Gastrocnemius medialis (tissue), 4 donors: Measurements from ENCODE around the gene RAB3IL1. TPM values are rescaled to one million over a fixed set of nuclear protein-coding genes. Genes with fewer than 3 reads are reported as not detected.

Experiments used
- ATAC-seq, 2 donors: fragments of 150-250 bp; one replicate each; pipeline ENCODE4 v1.9.1; 2016
- DNase-seq, 2 donors: peaks; one replicate each; pipeline ENCODE4 v3.0.0-alpha.2; 2019
- H3K27ac ChIP-seq, 4 donors: fragments of 200-600 bp; sonication (generic); 1 replicate in 1 of 4; 2 replicates in 3 of 4; pipeline ENCODE4 v1.5.1; 2016 to 2018; ENCODE audit warnings: mild to moderate bottlenecking in 2 of 4, moderate library complexity in 1 of 4
- H3K27me3 ChIP-seq, 3 donors: fragments of 200-600 bp; sonication (generic) in 2 of 3; 1 replicate in 1 of 3; 2 replicates in 2 of 3; pipeline versions ENCODE4 v1.5.1 to v1.6.0; 2016 to 2019; ENCODE audit warnings: mild to moderate bottlenecking in 1 of 3, moderate library complexity in 1 of 3
- H3K36me3 ChIP-seq, 2 donors: fragments of 200-600 bp; sonication (generic) in 1 of 2; one replicate each; pipeline ENCODE4 v1.5.1; 2017 to 2018
- H3K4me1 ChIP-seq, 2 donors: fragments of 200-600 bp; sonication (generic) in 1 of 2; one replicate each; pipeline ENCODE4 v1.5.1; 2016 to 2017; ENCODE audit warnings: mild to moderate bottlenecking in 2 of 2
- H3K4me3 ChIP-seq, 4 donors: fragments of 200-600 bp; sonication (generic) in 3 of 4; 1 replicate in 1 of 4; 2 replicates in 3 of 4; pipeline ENCODE4 v1.5.1; 2016 to 2019; ENCODE audit warnings: mild to moderate bottlenecking in 2 of 4
- H3K9me3 ChIP-seq, 3 donors: fragments of 200-600 bp; sonication (generic) in 2 of 3; 1 replicate in 1 of 3; 2 replicates in 2 of 3; pipeline ENCODE4 v1.5.1; 2016 to 2019
- CTCF ChIP-seq, 5 experiments: fragments of 450-650 bp in 3 of 5; fragments of 200-600 bp in 2 of 5; sonication (generic) in 2 of 5; IDR thresholded peaks in 4 of 5; conservative IDR thresholded peaks in 1 of 5; 1 replicate in 4 of 5; 2 replicates in 1 of 5; pipeline ENCODE4 v1.5.1; 2016 to 2019; ENCODE audit warnings: antibody characterized with exemption in 5 of 5, mild to moderate bottlenecking in 3 of 5, moderate library complexity in 3 of 5
- POLR2A ChIP-seq, 2 donors: fragments of 450-650 bp; IDR thresholded peaks; one replicate each; pipeline ENCODE4 v1.6.1; 2017; ENCODE audit warnings: antibody characterized with exemption in 2 of 2, mild to moderate bottlenecking in 2 of 2, moderate library complexity in 2 of 2
- in situ Hi-C, 4 donors: fragments of 200-750 bp; cut with MboI; loops; one replicate each; pipeline versions ENCODE4 v1.15.0 to v1.8.0; 2017; ENCODE audit warnings: low sequenced_read_pairs in 4 of 4
- intact Hi-C: fragments of 100-400 bp; cut with DNase I; formaldehyde crosslinking; loops from one replicate; pipeline ENCODE4 v1.15.1; 2023; ENCODE audit warnings: low total_unique reads
- total RNA-seq, 4 donors: library from RNA; depleted of rRNA; stranded (reverse); fragments of >200 nt; gene quantifications; one replicate each; pipeline versions ENCODE4 v1.1.0 to v1.2.3, GENCODE V29; 2016

The RAB3IL1 gene
- total RNA-seq, 4 donors from 2014 or later, result 3.9 to 5.4 (median 4.9) TPM

GRCh38 chr11:61855939-61856680 lies 61.3 kb downstream of the RAB3IL1 start:
- TF ChIP-seq POLR2A (IDR thresholded peaks at IDR 0.05), result no peak
- no peak for TF ChIP-seq CTCF (IDR thresholded peaks at IDR 0.05 in 4 of 5, conservative IDR thresholded peaks at IDR 0.05 in 1 of 5)
- no peak for DNase-seq

DNA sequence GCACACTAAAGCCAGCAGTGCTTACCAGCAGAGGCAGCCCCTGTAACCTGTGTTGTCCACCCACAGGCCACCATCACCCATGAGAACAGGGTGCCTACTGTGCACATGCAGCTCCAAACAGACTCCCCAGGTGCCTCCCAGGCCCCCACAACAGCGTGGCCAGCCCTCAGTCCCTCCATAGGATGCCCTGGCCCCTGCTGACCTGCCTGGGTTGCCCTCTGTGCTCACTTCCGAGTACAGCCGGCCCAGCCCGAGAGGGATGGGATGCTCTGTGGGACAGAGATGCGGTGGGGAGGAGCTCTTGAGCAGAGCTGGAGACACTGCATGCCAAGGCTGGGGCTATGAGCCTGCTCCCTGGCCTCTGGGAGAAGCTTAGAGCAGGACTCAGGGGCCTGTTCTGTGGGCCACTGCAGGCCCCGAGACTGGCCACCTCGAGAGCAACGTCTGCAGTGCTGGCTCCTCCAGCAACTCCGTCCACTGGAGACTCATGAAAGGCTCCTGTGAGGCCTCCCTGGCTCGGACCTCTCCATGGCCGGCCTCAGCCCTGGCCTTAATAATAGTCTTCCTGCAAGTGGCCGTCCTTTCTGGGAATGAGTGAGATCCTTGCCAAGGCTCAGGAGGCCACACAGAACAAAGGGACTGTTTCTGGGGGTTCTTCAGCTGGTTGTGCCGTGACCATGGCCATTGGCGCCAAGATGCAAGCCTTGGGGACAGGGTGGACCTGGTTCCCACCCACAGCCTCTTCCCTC lies 62.2 kb downstream of the RAB3IL1 start:
- TF ChIP-seq CTCF (IDR thresholded peaks at IDR 0.05 in 4 of 5, conservative IDR thresholded peaks at IDR 0.05 in 1 of 5), result no peak
- Histone ChIP-seq H3K27ac (no peak overlapping the region), H3K4me3 (no peak overlapping the region), H3K9me3 (no peaks in the 10 kb centered on the region), H3K27me3 (peaks cover 0 to 8% (median 2%) of the 10 kb centered on the region in 3 donors), H3K36me3 (no peaks in the 10 kb centered on the region), H3K4me1 (peaks cover 0 to 5% of the 10 kb centered on the region in 2 donors)
- no peak for ATAC-seq
- in situ Hi-C loops (no loop called here), intact Hi-C loops (no loop called here)
- DNase-seq, result no peak

More at GRCh38 chr11:61855939-61856680, 61.3 kb downstream of the RAB3IL1 start:
- intact Hi-C loops, result no loop called here
- H3K4me3 ChIP-seq, result no peak overlapping the region
- H3K4me1 ChIP-seq, result no peaks in the 10 kb centered on the region
- peaks cover 0 to 8% (median 0%) of the 10 kb centered on the region in 3 donors for H3K27me3 ChIP-seq
- H3K36me3 ChIP-seq, result no peaks in the 10 kb centered on the region
- H3K9me3 ChIP-seq, result no peaks in the 10 kb centered on the region
- no peak for ATAC-seq
- no peak overlapping the region for H3K27ac ChIP-seq
- in situ Hi-C loops, result no loop called here

GRCh38 chr11:61854206-61854895 lies 63.0 kb downstream of the RAB3IL1 start:
- H3K4me1 ChIP-seq, result peaks cover 0 to 5% of the 10 kb centered on the region in 2 donors
- intact Hi-C loops, result no loop called here
- H3K4me3 ChIP-seq, result no peak overlapping the region
- H3K27me3 ChIP-seq, result peaks cover 0 to 8% (median 2%) of the 10 kb centered on the region in 3 donors
- H3K9me3 ChIP-seq, result no peaks in the 10 kb centered on the region
- no peak for DNase-seq
- peak overlapping the region in 1 of 4 donors; percentile 9 for H3K27ac ChIP-seq
- in situ Hi-C loops, result no loop called here
- no peaks in the 10 kb centered on the region for H3K36me3 ChIP-seq
- no peak for ATAC-seq
- TF ChIP-seq CTCF (IDR thresholded peaks at IDR 0.05 in 4 of 5, conservative IDR thresholded peaks at IDR 0.05 in 1 of 5), result no peak
- no peak for TF ChIP-seq POLR2A (IDR thresholded peaks at IDR 0.05)

GRCh38 chr11:61853698-61854169 lies 63.6 kb downstream of the RAB3IL1 start:
- DNase-seq, result no peak
- Histone ChIP-seq H3K27ac (peak overlapping the region in 1 of 4 donors; percentile 9), H3K4me3 (no peak overlapping the region), H3K36me3 (no peaks in the 10 kb centered on the region), H3K4me1 (peaks cover 0 to 5% of the 10 kb centered on the region in 2 donors), H3K27me3 (peaks cover 0 to 8% (median 2%) of the 10 kb centered on the region in 3 donors), H3K9me3 (no peaks in the 10 kb centered on the region)
- no peak for ATAC-seq
- TF ChIP-seq POLR2A (IDR thresholded peaks at IDR 0.05) (no peak), CTCF (IDR thresholded peaks at IDR 0.05 in 4 of 5, conservative IDR thresholded peaks at IDR 0.05 in 1 of 5) (no peak)
- intact Hi-C loops, result no loop called here
- in situ Hi-C loops, result no loop called here
